Stimulated activated CD4-positive, alpha-beta T cell treated with anti-CD3 and anti-CD28 coated beads, Interleukin-12 subunit alpha, Interleukin-12 subunit beta, amount 100 ng/mL, for 24 hours (primary cell): ENCODE data around the gene CCDC92B.
"Not testable (repeated sequence)": the region's sequence is repeated elsewhere in the genome, so short reads cannot be mapped to it uniquely, and the experiment has no call there.

Experiments used
- DNase-seq, 2 experiments: peaks; one replicate each; pipeline ENCODE4 v3.0.0-alpha.2; 2020; ENCODE audit warnings: low read depth in 2 of 2

The CCDC92B gene

DNA sequence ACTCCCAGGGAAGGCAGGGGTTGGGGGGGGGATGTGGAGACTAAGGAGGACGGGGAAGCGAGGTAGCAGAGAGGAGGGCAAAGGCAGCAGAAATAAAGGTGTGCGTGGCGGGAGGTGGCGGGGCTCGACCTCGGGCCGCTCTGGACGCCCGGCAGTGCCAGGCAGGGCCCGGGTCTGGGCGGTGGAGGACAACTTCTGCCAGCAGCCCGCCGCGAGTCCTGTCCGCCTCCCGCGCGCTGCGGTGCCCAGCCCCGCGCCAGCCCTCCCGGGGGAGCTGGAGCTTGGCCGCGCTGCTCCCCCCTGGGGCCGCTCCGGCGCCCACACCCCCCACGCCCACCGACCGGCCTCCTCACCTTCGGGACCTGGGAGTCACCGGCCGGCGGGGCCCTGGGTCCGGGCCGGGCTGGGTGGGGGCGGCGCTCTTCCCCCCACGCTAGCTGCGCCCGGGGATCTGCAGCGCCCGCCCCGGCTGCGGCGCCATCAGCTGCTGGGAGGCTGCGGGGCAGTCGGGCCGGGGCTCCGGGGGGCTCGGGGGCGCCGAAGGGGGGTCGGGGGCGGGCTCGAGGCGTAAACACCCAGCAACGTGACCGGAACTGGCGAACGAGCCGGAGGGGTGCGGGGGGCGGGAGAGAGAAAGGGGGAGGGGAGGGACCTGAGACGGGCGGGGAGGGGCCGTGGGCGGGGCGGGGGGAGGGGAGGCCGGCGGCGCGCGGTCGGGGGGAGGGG is at the start of gene CCDC92B:
Gene CCDC92B, minus strand, starts transcription at position 595 of the 726 bp plus-strand sequence. CDS start 14,507 bp downstream, outside the sequence.
- no peak for DNase-seq

DNA sequence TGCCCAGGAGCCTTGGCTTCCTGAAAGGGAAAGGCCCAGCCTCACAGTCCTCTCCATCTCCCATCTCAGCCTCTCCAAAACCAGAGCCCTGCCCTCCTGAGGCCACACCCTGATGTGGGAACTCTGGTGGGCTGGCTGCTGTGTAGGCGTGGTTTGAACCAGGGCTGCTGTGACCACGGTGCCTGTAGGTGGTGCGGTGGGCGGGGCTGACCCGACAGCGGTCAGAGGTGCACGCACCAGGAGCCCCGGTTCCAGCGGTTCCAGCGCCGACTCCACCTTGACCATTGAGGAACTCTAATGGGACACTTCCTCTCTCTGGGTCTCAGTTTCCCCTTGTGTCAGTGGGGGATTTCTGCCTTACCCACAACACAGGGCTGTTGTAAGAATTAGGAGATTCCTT is 49.2 kb upstream of the CCDC92B start:
- DNase-seq = no peak

DNA sequence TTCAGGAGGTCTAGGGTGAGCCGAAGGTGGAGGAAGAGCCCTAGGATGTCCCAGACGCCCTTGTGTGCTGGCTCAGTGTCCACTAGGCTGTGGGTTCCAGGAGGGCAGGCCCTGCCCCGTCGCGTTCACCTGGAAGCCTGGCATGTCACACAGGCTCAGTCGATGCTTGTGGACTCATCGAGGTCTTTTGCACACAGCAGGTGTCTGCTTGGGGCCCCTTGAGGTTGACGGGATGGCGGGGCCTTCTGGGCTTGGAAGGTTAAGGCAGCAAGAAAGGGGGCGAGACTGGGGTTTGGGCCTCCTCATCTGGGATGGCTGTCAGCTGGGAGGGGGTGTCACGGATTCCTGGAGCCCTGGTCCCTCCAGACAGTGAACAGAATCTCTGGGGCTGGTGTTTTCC is 48.7 kb upstream of the CCDC92B start:
- no peak for DNase-seq

DNA sequence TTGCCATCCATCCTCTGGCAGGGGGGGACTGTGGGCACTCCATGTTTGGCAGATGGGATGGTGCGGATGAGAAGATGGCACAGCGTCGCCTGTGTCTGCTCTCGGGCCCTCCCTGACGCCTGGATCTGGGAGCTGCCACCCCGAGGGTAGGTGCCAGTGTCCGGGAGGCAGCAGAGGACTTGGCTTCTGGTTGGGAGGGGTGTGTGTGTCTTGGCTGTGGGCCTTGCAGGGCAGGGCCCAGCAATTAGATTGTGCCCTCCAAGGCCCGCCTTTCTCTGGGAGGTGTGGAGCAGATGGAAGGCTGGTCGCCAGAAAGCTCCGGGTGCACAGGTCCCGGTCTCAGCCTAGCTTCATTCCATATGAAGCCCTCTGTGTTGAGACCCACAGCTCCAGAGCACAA is 48.2 kb upstream of the CCDC92B start:
- DNase-seq = no peak

DNA sequence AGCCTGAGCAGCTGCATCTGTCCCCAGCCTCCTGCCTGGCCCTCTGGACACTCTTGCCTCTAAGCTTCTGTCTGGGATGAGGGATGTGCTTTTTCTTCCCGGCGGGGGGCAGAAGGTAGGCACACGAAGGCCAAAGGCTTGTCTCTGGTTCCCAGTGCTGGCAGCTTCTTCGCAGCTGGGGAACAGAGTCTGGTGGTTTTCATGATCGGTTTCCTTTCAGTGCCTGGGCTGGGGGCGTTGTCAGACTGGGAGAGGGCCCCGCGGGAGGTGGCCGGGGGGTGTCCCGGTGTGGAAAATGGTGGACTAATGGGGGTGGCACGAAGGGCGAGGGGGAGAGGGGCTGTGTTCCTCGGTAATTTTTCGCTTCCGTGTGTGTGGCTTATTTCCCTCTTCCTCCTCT is 47.8 kb upstream of the CCDC92B start:
- no peak for DNase-seq

DNA sequence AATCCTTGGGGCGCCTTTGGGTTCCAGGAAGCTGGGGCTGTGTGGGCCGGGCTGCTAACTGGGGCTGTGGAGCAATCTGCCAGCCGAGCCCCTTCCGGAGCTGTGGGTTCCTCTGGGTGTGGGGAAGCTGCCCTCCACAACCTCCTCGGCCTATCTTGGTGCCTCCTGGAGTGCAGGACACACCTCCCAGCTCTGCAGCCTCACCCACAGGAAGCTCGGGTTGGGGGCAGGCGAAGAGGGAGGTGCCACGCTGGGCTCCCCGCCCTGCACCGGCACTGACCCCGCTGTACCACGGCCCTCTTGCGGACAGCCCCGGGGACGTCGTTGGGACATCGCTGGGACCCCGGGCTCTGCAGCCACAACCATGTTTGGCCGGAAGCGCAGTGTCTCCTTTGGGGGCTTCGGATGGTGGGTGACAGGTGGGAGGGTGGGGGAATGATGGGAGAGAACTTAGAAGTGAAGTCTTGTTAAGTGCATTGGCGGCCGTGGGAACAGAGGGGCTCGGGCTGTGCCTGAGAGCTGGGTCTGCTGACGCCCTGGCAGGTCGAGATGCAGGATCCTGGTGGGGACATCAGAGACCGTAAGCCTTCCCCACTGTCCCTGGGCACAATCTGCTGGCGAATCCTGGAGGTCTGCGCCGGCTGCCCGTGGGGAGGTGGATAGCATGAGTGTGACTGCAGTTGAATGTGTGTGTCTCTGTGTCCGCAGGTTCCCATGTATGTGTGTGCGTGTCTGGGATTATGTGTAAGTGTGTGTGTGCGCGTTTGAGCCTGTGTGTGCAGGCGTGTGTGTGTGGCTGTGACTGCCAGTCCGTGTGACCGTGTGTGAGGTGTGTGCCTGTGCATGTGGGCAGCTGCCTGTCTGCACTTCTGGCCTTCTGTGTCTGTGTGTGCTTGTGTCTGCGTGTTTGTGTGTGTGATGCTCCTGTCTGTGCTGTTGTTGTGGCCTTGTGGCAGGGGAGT is 47.0 kb upstream of the CCDC92B start, which contains the start of gene RAP1GAP2:
Gene RAP1GAP2, plus strand, starts transcription at position 275 of the 962 bp plus-strand sequence. Its CDS starts 90 bp downstream, at position 365.
- peak in 1 of 2 experiments; percentile 50 for DNase-seq

DNA sequence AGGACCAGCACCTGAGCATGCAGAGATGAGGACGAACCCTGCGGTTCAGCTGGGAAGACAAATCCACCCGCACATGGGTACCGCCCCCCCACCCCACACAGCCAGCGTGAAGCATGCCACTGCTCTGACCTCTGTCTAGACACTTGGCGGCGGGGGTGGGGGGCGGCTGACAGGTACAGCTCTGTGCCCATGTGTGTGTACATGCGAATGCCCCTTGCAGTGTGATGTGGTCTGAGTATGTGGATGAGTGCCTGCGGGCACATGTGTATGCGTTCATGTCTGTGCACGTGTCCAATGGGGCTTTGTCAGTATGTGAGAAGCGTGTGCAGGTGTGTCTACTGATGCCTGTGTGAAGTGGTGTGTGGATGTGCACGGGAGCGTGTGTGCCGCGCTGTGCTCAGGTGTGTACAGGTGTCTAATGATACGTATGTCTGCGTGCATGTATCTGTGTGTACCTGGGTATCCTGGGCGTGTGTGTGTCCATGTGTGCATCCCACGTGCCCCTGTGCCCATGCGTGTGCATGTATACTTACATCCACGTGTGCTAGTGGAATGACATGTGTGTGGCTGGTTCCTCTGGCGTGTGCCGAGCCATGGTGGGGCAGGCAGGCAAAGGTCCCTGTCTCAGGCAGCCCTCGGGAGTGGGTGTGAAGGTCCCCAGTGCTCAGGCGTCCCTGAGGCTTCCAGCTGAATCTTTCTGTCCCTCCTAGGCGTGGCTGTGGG is 46.1 kb upstream of the CCDC92B start:
- no peak for DNase-seq

DNA sequence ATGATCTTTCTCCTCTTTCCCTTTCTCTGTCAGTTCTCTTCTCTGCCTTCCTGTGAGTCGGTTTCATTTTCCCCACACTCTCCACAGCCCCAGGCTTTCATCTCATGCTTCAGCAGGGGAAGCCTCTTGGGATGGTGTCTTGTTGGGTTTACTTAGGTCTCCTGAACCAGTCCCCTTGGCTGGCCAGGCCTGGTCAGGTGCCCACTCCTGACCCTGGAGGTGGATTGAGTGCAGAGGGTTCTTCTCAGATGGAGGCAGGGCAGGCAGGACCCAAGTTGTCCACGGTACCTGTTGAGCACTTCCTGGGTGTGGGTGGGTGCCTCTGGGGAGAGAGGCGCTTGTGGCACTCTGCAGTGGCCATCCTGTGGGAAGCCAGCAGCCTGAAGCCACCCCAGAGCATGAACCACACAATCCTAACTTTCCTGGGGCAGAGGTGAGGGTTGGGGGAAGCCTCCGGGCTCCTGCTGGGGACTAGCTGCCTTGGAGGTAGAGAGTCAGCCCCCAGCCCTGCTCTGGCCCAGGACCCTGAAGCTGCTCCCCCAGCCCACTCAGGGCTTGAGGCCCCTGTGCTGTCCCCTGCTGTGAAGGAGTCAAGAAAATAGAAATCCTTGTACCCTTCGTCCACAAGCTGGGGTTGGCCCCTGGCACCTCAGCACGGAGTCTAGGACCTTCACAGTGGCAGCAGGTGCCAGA is 44.8 kb upstream of the CCDC92B start:
- no peak for DNase-seq

DNA sequence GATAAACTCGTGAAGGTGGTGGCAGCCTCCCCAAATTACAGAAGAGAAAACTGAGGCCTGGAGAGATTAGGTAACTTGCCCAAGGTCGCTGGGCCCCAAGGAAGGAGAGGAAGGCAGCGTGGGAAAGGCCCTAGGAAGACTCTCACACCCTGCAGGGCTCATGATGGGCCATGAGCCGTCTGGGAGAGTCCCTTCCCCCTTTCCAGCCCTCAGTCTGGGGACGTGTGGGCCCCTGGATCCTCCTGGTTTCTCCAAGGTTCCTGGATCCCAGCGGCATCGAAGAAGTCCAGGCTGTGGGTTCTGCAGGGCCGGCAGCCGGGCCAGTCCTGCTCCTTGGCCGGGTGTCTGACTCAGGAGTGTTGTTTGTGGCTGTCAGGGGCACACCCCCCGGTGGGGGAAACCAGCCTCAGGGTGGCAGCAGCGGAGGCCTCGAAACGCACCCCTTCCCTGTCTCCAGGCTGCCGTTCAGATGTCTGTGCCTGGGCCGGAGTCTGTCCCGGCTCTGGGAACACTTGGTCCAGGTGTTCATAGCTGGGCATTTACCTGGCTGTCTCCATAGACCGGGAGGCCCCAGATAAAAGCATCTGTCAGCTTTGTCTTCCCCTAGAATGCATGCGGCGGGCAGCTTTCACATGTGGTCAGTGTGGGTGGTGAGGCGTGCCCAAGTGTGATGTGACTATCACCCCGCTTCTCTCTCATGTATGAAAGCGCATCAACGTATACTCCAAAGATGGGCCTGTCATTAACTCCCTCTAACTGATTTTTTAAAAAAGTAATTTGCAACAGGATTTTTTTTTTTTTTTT is 43.1 kb upstream of the CCDC92B start:
- DNase-seq = peak in 1 of 2 experiments; percentile 55

DNA sequence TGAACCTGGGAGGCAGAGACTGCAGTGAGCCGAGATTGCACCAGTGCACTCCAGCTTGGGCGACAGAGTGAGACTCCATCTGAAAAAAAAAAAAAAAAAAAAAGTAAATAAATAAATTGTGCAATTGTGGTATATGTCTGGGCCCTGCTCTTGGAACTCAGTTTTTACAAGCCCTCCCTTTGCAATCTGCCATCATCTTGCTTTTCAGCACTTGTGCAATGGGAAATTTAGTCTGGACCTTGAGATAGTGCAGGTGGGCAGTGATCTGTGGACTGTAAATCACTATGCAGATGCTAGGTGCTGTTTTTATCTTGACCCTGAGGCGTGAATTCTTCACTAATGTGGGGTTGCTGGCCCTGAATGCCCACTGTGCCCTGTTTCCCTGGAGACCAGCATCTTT is 40.2 kb upstream of the CCDC92B start:
- no peak for DNase-seq

DNA sequence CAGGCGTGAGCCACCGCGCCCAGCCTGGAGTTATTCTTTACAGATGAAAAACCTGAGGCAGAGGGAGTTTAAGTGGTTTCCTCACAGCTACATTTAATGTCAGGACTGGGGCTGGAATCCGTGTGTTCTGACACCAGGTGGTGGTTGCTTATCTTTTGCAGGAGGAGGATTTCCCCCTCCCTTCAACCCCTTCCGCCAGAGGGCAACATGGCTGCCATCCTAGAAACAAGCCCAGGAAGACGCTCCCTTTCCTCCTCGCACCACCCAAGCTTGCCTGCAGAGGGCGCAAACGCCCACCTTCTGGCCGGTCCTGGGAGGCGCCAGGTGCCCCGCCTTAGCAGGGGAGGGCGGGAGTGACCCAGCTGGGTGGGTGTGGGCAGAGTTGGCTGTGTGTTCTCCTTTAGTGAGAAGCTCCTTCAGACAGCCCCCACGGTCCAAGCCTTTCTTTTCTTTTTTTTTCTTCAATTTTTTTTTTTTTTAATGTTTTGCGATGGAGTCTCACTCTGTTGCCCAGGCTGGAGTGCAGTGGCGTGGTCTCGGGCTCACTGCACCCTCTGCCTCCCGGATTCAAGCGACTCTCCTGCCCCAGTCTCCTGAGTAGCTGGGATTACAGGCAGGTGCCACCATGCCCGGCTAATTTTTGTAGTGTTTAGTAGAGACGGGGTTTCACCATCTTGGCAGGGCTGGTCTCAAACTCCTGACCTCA is 36.9 kb upstream of the CCDC92B start:
- DNase-seq = peak; percentile 78 to 92

DNA sequence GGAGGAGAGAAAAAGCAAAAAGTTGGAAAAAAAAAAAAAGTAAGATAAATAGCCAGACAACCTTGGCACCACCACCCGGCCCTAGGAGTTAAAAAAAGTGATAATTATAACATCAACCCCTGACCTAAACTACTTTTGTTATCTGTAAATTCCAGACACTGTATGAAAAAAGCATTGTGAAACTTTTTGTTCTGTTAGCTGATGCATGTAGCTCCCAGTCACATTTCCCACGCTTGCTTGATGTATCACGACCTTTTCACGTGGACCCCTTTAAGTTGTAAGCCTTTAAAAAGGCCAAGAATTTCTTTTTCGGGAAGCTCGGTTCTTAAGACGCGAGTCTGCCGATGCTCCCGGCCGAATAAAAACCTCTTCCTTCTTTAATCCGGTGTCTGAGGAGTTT is 35.9 kb upstream of the CCDC92B start:
- not testable (repeated sequence) for DNase-seq

DNA sequence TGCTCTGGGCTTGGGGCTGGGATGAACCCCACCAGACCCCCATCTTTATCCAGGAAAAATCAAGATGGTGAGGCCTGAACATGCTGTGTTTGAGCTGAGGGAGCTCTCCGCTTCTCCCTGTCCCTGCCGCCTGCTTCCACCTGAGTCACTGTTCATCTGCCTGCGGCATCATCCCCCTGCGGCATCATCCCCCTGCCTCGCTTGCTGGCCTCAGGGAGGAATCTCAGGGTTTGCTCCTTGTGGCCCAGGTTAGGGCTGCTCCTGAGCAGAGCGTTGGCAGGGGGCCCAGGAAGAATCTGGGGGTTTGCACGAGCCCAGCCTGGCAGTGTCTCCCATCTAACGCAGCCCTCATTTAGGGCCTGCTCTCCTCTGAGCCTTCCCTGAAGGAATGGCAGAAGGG is 35.4 kb upstream of the CCDC92B start:
- no peak for DNase-seq

DNA sequence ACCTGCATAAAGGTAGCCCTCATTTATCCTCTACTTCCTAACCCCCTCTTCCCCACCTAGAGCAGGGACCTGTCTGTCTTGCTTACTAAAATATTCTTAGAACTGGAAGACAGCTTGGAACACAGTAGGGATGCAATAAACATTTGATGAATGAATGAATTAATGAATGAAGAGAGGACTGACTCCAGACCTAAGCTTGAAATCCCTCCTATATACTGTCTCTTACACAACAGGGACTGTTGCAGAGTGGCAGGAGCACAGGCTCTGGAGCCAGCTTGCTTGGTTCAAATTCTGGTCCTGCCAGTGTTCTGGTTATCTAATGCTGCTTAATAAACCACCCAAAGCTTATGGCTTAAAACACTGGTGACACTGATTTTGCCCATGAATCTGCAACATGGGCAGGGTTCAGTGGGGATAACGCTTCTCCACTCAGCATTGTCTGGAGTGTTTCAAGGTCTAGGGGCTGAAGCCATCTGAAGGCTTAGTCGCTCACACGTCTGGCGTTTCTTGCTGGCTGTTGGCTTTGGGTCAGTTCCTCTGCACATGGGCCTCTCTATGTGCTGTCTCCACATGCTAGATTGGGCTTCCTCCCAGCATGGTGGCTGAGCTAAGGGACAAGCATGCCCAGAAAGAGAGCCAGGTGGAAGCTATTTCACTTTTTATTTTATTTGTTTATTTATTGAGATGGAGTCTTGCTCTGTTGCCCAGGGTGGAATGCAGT is 34.0 kb upstream of the CCDC92B start:
- no peak for DNase-seq

DNA sequence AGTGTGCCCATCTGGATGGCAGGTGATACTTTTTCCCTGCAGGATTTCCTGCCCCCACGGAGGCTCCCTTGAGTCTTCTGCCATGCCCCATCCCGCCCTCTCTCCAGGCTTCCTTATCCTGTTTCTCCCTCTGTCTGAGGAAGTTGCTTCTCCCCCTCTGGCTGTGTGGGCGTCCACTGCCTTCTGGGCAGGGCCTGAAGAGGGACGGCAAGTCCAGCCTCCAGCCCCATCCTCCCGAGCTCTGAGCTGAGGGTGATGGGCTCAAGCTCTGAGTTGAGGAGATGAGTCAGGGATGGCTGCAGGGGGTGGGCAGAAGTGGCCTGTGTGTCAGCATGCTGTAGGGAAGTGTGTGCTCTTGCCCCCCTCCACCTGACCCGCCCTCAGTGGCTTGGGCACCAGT is 32.6 kb upstream of the CCDC92B start:
- DNase-seq = no peak

DNA sequence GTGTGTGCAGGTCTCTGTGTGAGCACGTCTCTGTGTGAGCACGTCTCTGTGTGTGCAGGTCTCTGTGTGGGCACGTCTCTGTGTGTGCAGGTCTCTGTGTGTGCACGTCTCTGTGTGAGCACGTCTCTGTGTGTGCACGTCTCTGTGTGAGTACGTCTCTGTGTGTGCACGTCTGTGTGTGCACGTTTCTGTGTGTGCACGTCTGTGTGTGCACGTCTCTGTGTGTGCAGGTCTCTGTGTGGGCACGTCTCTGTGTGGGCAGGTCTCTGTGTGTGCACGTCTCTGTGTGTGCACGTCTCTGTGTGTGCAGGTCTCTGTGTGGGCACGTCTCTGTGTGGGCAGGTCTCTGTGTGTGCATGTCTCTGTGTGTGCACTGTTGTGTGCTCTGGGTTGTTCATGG is 32.1 kb upstream of the CCDC92B start:
- DNase-seq = not testable (repeated sequence)

DNA sequence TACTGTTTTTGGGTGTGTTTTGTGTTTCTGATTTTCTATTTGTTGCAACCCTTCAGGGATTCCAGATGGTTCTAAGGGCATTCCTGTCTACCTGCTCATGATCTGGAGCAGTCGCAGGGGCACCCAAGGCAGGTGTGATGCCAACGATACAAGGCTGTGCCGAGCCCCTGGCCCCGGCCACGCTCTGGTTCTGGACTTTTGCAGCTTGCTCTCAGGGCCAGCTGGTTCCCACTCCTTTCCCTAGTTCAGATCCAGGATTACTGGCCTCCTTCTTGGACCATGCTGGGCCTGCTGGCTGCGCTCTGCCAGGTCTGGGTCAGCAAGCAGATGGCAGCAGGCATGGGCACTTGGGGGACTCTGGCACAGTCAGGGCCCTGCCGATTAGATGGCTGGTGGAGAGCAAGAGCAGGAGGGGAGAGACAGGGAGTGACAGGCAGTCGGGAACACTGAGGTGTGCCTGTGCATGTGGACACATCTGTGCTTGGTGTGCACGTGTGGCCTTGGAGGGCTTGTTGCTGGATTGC is 31.5 kb upstream of the CCDC92B start:
- no peak for DNase-seq

DNA sequence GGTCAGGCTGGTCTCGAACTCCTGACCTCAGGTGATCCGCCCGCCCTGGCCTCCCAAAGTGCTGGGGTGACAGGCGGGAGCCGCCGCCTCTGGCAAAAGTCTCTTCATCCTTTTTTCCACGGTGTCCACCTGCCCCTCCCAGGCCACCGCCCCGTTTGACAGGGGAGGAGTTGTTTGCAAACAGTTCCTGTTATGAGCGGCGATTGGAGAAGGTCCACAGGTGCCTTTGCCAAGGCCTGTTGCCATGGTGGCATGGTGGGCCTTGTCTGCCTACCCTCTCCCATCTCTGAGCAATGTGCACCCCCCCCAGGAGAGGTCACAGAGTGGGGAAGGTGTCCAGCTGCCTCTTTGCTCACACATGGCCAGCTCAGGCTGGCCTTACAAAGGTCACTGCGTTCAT is 30.8 kb upstream of the CCDC92B start:
- no peak for DNase-seq

DNA sequence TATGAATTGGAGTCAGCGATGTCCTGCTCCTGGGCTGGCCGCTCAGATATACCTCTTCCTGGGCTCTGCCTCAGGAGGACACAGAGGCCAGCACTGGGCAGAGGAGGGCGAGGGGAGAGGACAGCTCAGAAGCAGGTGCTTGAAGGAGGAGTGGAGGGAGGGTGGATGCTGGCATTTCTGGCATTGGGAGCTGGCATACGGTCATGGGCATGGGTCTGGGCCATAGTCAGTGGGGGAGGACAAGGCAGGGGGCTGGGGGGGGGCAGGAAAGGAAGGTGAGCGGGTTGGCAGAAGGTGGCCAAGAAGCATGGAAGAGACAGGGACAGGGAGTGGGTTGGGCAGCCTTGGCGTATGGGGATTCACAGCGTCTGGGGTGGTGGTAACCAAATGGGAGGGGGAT is 30.1 kb upstream of the CCDC92B start:
- no peak for DNase-seq
